Panc1 (cell line): ENCODE data around the gene CUL4A. TPM values are rescaled to one million over a fixed set of nuclear protein-coding genes. Genes with fewer than 3 reads are reported as not detected.

ENCODE experiments used
- ATAC-seq: fragments of 200-7000 bp; cut with Tn5 transposase; 2 replicates; pipeline ENCODE4 v1.9.1; 2020; ENCODE audit warnings: mild to moderate bottlenecking, moderate library complexity
- BruUV-seq: library from RNA; stranded (reverse); fragments of 400-500 nt; replicated peaks from 2 replicates; lab custom pipeline; 2021; lab: Mats Ljungman, UMichigan
- CTCF ChIA-PET: fragments of 300-600 bp; sonication (Branson Sonifier 250); formaldehyde crosslinking; loops from one replicate; lab custom pipeline; 2022; ENCODE audit warnings: antibody characterized with exemption; lab: Charles Lee
- POLR2A ChIA-PET: fragments of 300-600 bp; sonication (Branson Sonifier 250); formaldehyde crosslinking; loops from one replicate; lab custom pipeline; 2022; ENCODE audit warnings: antibody characterized with exemption; lab: Charles Lee
- DNase-seq: peaks from one replicate; pipeline ENCODE4 v3.0.0-alpha.2; 2010; ENCODE audit warnings: low read depth, low spot score
- H3K27ac ChIP-seq: 2 replicates; pipeline ENCODE4 v1.5.1; 2011; ENCODE audit warnings: mild to moderate bottlenecking, low read length, inconsistent platforms
- H3K27me3 ChIP-seq: fragments of 200-500 bp; sonication (Bioruptor generic); 2 replicates; pipeline ENCODE4 v1.6.0; 2014; ENCODE audit warnings: low read length, inconsistent platforms; ENCODE audit not compliant: control insufficient read depth, insufficient read depth
- H3K36me3 ChIP-seq: fragments of 200-500 bp; sonication (Bioruptor generic); 2 replicates; pipeline ENCODE4 v1.5.1; 2014; ENCODE audit warnings: inconsistent platforms, mild to moderate bottlenecking, low read length, moderate library complexity; ENCODE audit not compliant: control insufficient read depth, insufficient read depth
- H3K4me1 ChIP-seq: 2 replicates; pipeline ENCODE4 v1.5.1; 2011; ENCODE audit warnings: inconsistent platforms, mild to moderate bottlenecking, low read length, moderate library complexity; ENCODE audit not compliant: control insufficient read depth, insufficient read depth
- H3K4me3 ChIP-seq, 2 experiments: 2 replicates each; pipeline ENCODE4 v1.5.1; 2011 to 2012; ENCODE audit warnings: low read depth in 2 of 2, low read length in 2 of 2, mild to moderate bottlenecking in 2 of 2, inconsistent platforms in 1 of 2, moderate library complexity in 1 of 2
- H3K9me3 ChIP-seq: fragments of 200-500 bp; sonication (Bioruptor generic); 2 replicates; pipeline ENCODE4 v1.5.1; 2014; ENCODE audit warnings: low read depth, mild to moderate bottlenecking, inconsistent platforms, low read length, moderate library complexity; ENCODE audit not compliant: control insufficient read depth, insufficient read depth
- CTCF ChIP-seq: fragments of 450-650 bp; IDR thresholded peaks from 2 replicates; pipeline ENCODE4 v1.5.1; 2017; ENCODE audit warnings: mild to moderate bottlenecking
- POLR2AphosphoS5 ChIP-seq: IDR thresholded peaks from 2 replicates; pipeline ENCODE4 v1.6.1; 2012; ENCODE audit warnings: mild to moderate bottlenecking, low read depth, low read length, moderate library complexity
- REST ChIP-seq, 2 experiments: IDR thresholded peaks; 2 replicates each; pipeline ENCODE4 v1.6.1; 2011 to 2012; ENCODE audit warnings: low read depth in 2 of 2, control low read depth in 1 of 2, low read length in 1 of 2, mild to moderate bottlenecking in 1 of 2, moderate library complexity in 1 of 2; ENCODE audit not compliant: insufficient read depth in 1 of 2
- SIN3A ChIP-seq: IDR thresholded peaks from 2 replicates; pipeline ENCODE4 v1.6.1; 2012; ENCODE audit warnings: low read depth, mild to moderate bottlenecking, low read length, moderate library complexity, borderline replicate concordance; ENCODE audit not compliant: insufficient read depth
- TCF7L2 ChIP-seq: IDR thresholded peaks from 2 replicates; pipeline ENCODE4 v1.6.1; 2011; ENCODE audit warnings: mild to moderate bottlenecking, low read depth, low read length, inconsistent platforms
- in situ Hi-C: cut with HindIII; loops from 2 replicates; pipeline ENCODE4 v1.10.0; 2016; ENCODE audit warnings: low sequenced_read_pairs, low pct_unique_long_range_greater_than_20kb
- intact Hi-C: fragments of 100-400 bp; cut with micrococcal nuclease; formaldehyde crosslinking; loops from one replicate; pipeline ENCODE4 v1.10.0; 2022; ENCODE audit not compliant: unreplicated experiment
- total RNA-seq: library from RNA; stranded (reverse); gene quantifications from one replicate; pipeline ENCODE4 v1.2.1, GENCODE V29; 2021; ENCODE audit not compliant: unreplicated experiment

The CUL4A gene
- total RNA-seq, 1 experiment from 2014 or later: 80.8 TPM

- Histone ChIP-seq H3K9me3 (no peaks in the 10 kb centered on the region), H3K4me3 (no peak overlapping the region), H3K27me3 (no peaks in the 10 kb centered on the region), H3K27ac (no peak overlapping the region), H3K36me3 (peaks cover 3% of the 10 kb centered on the region), H3K4me1 (peaks cover 15% of the 10 kb centered on the region)
- no TSS peak for BruUV-seq
- no peak for ATAC-seq
- intact Hi-C loops: no loop called here
- in situ Hi-C loops: no loop called here
- no peak for DNase-seq
- ChIA-PET CTCF (no interaction called here), POLR2A (no interaction called here)
- no peak for TF ChIP-seq SIN3A
Observed at GRCh38 chr13:113202912-113203311, 6.5 kb upstream of the CUL4A start.

GRCh38 chr13:113203507-113204377 lies 5.7 kb upstream of the CUL4A start:
- POLR2A ChIA-PET: no interaction called here
- CTCF ChIA-PET: no interaction called here
- Histone ChIP-seq H3K9me3 (no peaks in the 10 kb centered on the region), H3K4me1 (peaks cover 15% of the 10 kb centered on the region), H3K27ac (no peak overlapping the region), H3K27me3 (no peaks in the 10 kb centered on the region), H3K36me3 (peaks cover 6% of the 10 kb centered on the region), H3K4me3 (no peak overlapping the region)
- TF ChIP-seq POLR2AphosphoS5 (no peak), TCF7L2 (no peak), CTCF (no peak), SIN3A (no peak), REST (IDR thresholded peaks at IDR 0.05; ENCODE audit: insufficient read depth in 1 of 2, low read depth in 2 of 2, low read length in 1 of 2) (no peak)
- intact Hi-C loops (no loop called here), in situ Hi-C loops (no loop called here)
- no peak for DNase-seq
- ATAC-seq: no peak
- no TSS peak for BruUV-seq

GRCh38 chr13:113204378-113204734 lies 5.1 kb upstream of the CUL4A start:
- ATAC-seq (no peak), DNase-seq (no peak)
- no peak for TF ChIP-seq SIN3A
- TF ChIP-seq REST (IDR thresholded peaks at IDR 0.05; ENCODE audit: insufficient read depth in 1 of 2, low read depth in 2 of 2, low read length in 1 of 2): no peak
- no peak for TF ChIP-seq POLR2AphosphoS5
- TF ChIP-seq TCF7L2: no peak
- no peak for TF ChIP-seq CTCF
- no peaks in the 10 kb centered on the region for H3K9me3 ChIP-seq
- POLR2A ChIA-PET: no interaction called here
- CTCF ChIA-PET: no interaction called here
- no TSS peak for BruUV-seq
- in situ Hi-C loops (no loop called here), intact Hi-C loops (no loop called here)
- no peak overlapping the region for H3K4me3 ChIP-seq
- peaks cover 4% of the 10 kb centered on the region for H3K36me3 ChIP-seq
- H3K27me3 ChIP-seq: no peaks in the 10 kb centered on the region
- peaks cover 15% of the 10 kb centered on the region for H3K4me1 ChIP-seq
- no peak overlapping the region for H3K27ac ChIP-seq
